T-cell (primary cell): Measurements from ENCODE around the gene PRKD1. TPM values are rescaled to one million over a fixed set of nuclear protein-coding genes. Genes with fewer than 3 reads are reported as not detected.
"Not testable (repeated sequence)": the region's sequence is repeated elsewhere in the genome, so short reads cannot be mapped to it uniquely, and the experiment has no call there.

Source experiments
- ATAC-seq, 4 experiments: fragments of 200-7000 bp in 3 of 4; fragments of 150-1000 bp in 1 of 4; cut with Tn5 transposase; replicated peaks in 1 of 4; 1 replicate in 3 of 4; 2 replicates in 1 of 4; pipeline ENCODE4 v1.10.0; 2021; ENCODE audit warnings: moderate library complexity in 3 of 4, mild to moderate bottlenecking in 2 of 4, moderate number of reproducible peaks in 1 of 4
- CTCF ChIA-PET, 2 donors: fragments of 300-600 bp; sonication (Branson Sonifier 250); formaldehyde crosslinking; loops; one replicate each; lab custom pipeline; 2022; ENCODE audit warnings: antibody characterized with exemption in 2 of 2; lab: Charles Lee
- POLR2A ChIA-PET, 2 donors: fragments of 300-600 bp; sonication (Branson Sonifier 250); formaldehyde crosslinking; loops; one replicate each; lab custom pipeline; 2022; ENCODE audit warnings: antibody characterized with exemption in 2 of 2; lab: Charles Lee
- DNase-seq, 35 experiments: peaks; one replicate each; pipeline versions ENCODE4 v3.0.0 to v3.0.0-alpha.2; 2013 to 2023
- H3K27ac ChIP-seq: one replicate; pipeline ENCODE4 v1.5.1; 2013; ENCODE audit warnings: low read length
- H3K27me3 ChIP-seq, 2 experiments: replicated peaks in 1 of 2; 1 replicate in 1 of 2; 2 replicates in 1 of 2; pipeline versions ENCODE4 v1.6.1 to v1.7.0; 2013; ENCODE audit warnings: low read length in 1 of 2, mixed read lengths in 1 of 2; ENCODE audit not compliant: control insufficient read depth in 2 of 2, insufficient read depth in 2 of 2; ENCODE audit errors: extremely low read depth in 1 of 2
- H3K36me3 ChIP-seq, 2 donors: 1 replicate in 1 of 2; 2 replicates in 1 of 2; pipeline versions ENCODE4 v1.6.1 to v1.7.0; 2013; ENCODE audit warnings: low read length in 1 of 2; ENCODE audit not compliant: control insufficient read depth in 2 of 2, insufficient read depth in 1 of 2; ENCODE audit errors: extremely low read depth in 1 of 2
- H3K4me1 ChIP-seq, 2 experiments: 1 replicate in 1 of 2; 2 replicates in 1 of 2; pipeline versions ENCODE4 v1.6.1 to v1.7.0; 2013; ENCODE audit warnings: low read length in 2 of 2, mixed read lengths in 1 of 2; ENCODE audit not compliant: insufficient read depth in 2 of 2, control insufficient read depth in 1 of 2; ENCODE audit errors: extremely low read depth in 1 of 2
- H3K4me3 ChIP-seq, 2 donors: 1 replicate in 1 of 2; 2 replicates in 1 of 2; pipeline versions ENCODE4 v1.5.1 to v1.7.0; 2013; ENCODE audit warnings: mild to moderate bottlenecking in 2 of 2, low read length in 1 of 2, moderate library complexity in 1 of 2; ENCODE audit not compliant: control insufficient read depth in 1 of 2; ENCODE audit errors: extremely low read depth in 1 of 2
- H3K9me3 ChIP-seq: 2 replicates; pipeline ENCODE4 v1.7.0; 2013
- H3K27ac Mint-ChIP-seq, 2 donors: one replicate each; pipeline ENCODE4 v1.8.0; 2020 to 2021; ENCODE audit warnings: mild to moderate bottlenecking in 2 of 2, mixed read lengths in 2 of 2
- H3K27me3 Mint-ChIP-seq, 2 donors: one replicate each; pipeline ENCODE4 v1.8.0; 2021 to 2022; ENCODE audit warnings: mixed read lengths in 2 of 2
- H3K36me3 Mint-ChIP-seq: one replicate; pipeline ENCODE4 v1.8.0; 2021; ENCODE audit warnings: mixed read lengths
- H3K4me1 Mint-ChIP-seq, 3 donors: one replicate each; pipeline ENCODE4 v1.8.0; 2020 to 2022; ENCODE audit warnings: mixed read lengths in 3 of 3, mild to moderate bottlenecking in 1 of 3
- H3K4me3 Mint-ChIP-seq, 3 donors: one replicate each; pipeline ENCODE4 v1.8.0; 2020 to 2022; ENCODE audit warnings: mild to moderate bottlenecking in 3 of 3, mixed read lengths in 3 of 3, moderate library complexity in 3 of 3
- H3K9me3 Mint-ChIP-seq, 3 donors: one replicate each; pipeline ENCODE4 v1.8.0; 2020 to 2022; ENCODE audit warnings: mixed read lengths in 3 of 3
- WGBS: methylation state at CpG from one replicate; pipeline ENCODE4 v1.1.5; 2013; ENCODE audit warnings: missing lambda C conversion rate; ENCODE audit not compliant: insufficient coverage; 5-methylcytosine and 5-hydroxymethylcytosine counted together
- total RNA-seq, 35 experiments: library from RNA in 6 of 35; stranded (reverse) in 6 of 35; fragments of 120-200 nt in 1 of 35; gene quantifications; one replicate each; pipeline versions ENCODE4 v1.2.1 to v1.2.4 and lab custom pipeline; 2013 to 2026

Gene PRKD1
- total RNA-seq, 5 donors from 2014 or later (not counting 1 experiment from before 2014, with no cell fraction given), result 0.28 to 0.43 TPM; not detected in 3

- no peak for ATAC-seq
- H3K36me3 ChIP-seq, result no peaks in the 10 kb centered on the region
- ChIA-PET POLR2A (no interaction called here), CTCF (no interaction called here)
- no peak overlapping the region for H3K27ac Mint-ChIP-seq
- no peak overlapping the region for H3K27ac ChIP-seq
- H3K27me3 ChIP-seq, result no peaks in the 10 kb centered on the region
- no peaks in the 10 kb centered on the region for H3K9me3 ChIP-seq
- WGBS, result no CpG with 5 or more reads among the region's 2 CpGs
- no peaks in the 10 kb centered on the region for H3K36me3 Mint-ChIP-seq
- DNase-seq, result no peak
- H3K4me3 ChIP-seq, result no peak overlapping the region
- H3K9me3 Mint-ChIP-seq, result peaks cover 0 to 10% (median 10%) of the 10 kb centered on the region in 3 donors
- H3K4me3 Mint-ChIP-seq, result no peak overlapping the region
- no peaks in the 10 kb centered on the region for H3K27me3 Mint-ChIP-seq
- no peaks in the 10 kb centered on the region for H3K4me1 ChIP-seq
- no peaks in the 10 kb centered on the region for H3K4me1 Mint-ChIP-seq
These were observed 65.7 kb downstream of the PRKD1 start for GRCh38 chr14:29861996-29862395.

- Histone ChIP-seq H3K4me3 (no peak overlapping the region), H3K27me3 (no peaks in the 10 kb centered on the region), H3K9me3 (no peaks in the 10 kb centered on the region), H3K27ac (no peak overlapping the region), H3K4me1 (no peaks in the 10 kb centered on the region), H3K36me3 (no peaks in the 10 kb centered on the region)
- DNase-seq (no peak), ATAC-seq (no peak)
- Mint-ChIP-seq H3K27ac (no peak overlapping the region), H3K27me3 (no peaks in the 10 kb centered on the region), H3K36me3 (no peaks in the 10 kb centered on the region), H3K9me3 (peaks cover 12 to 24% (median 14%) of the 10 kb centered on the region in 3 donors), H3K4me1 (no peaks in the 10 kb centered on the region), H3K4me3 (no peak overlapping the region)
- CTCF ChIA-PET, result no interaction called here
- POLR2A ChIA-PET, result no interaction called here
- 22% methylated on average over 3 of the region's 3 CpGs for WGBS
These were observed 69.3 kb downstream of the PRKD1 start for GRCh38 chr14:29858299-29858698.

DNA sequence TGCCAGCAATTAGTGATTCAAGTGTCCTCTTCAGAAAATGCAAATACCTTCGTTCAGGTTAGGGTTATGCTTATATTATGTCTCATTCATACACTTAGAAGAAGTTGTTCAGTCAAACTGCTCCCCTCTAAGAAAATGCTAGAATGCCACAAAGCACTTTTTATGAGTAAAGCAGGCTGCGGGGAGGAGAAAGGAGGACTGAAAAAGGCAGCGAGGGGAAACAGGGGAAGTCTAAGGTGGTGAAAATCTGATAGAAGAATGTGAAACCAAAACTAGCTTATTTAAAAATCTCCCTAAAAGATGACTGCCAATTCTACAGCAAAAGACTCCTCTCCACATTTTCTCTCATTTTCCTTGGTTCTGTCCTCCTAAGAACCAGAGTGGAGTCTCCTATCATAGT, 70.1 kb downstream of the PRKD1 start:
- ATAC-seq, result no peak
- Mint-ChIP-seq H3K27ac (no peak overlapping the region), H3K9me3 (peaks cover 12 to 28% (median 18%) of the 10 kb centered on the region in 3 donors), H3K4me1 (no peaks in the 10 kb centered on the region), H3K36me3 (no peaks in the 10 kb centered on the region), H3K4me3 (no peak overlapping the region), H3K27me3 (no peaks in the 10 kb centered on the region)
- WGBS, result no CpG with 5 or more reads among the region's 3 CpGs
- no peaks in the 10 kb centered on the region for H3K9me3 ChIP-seq
- H3K36me3 ChIP-seq, result no peaks in the 10 kb centered on the region
- CTCF ChIA-PET, result no interaction called here
- H3K4me1 ChIP-seq, result no peaks in the 10 kb centered on the region
- H3K27me3 ChIP-seq, result no peaks in the 10 kb centered on the region
- H3K4me3 ChIP-seq, result no peak overlapping the region
- no peak overlapping the region for H3K27ac ChIP-seq
- POLR2A ChIA-PET, result no interaction called here
- no peak for DNase-seq

- Histone ChIP-seq H3K9me3 (no peaks in the 10 kb centered on the region), H3K4me1 (no peaks in the 10 kb centered on the region), H3K27me3 (no peaks in the 10 kb centered on the region), H3K4me3 (no peak overlapping the region), H3K36me3 (no peaks in the 10 kb centered on the region), H3K27ac (no peak overlapping the region)
- DNase-seq (no peak), ATAC-seq (no peak)
- Mint-ChIP-seq H3K27ac (no peak overlapping the region), H3K27me3 (no peaks in the 10 kb centered on the region), H3K9me3 (peaks cover 15 to 32% (median 22%) of the 10 kb centered on the region in 3 donors), H3K4me3 (no peak overlapping the region), H3K36me3 (no peaks in the 10 kb centered on the region), H3K4me1 (no peaks in the 10 kb centered on the region)
- POLR2A ChIA-PET, result no interaction called here
- CTCF ChIA-PET, result no interaction called here
- 76% methylated on average over 3 of the region's 4 CpGs for WGBS
These were observed 71.1 kb downstream of the PRKD1 start for GRCh38 chr14:29856516-29856915.

GRCh38 chr14:29853691-29854090, 74.0 kb downstream of the PRKD1 start:
- CTCF ChIA-PET, H3K36me3 Mint-ChIP-seq: not testable (repeated sequence)

DNA sequence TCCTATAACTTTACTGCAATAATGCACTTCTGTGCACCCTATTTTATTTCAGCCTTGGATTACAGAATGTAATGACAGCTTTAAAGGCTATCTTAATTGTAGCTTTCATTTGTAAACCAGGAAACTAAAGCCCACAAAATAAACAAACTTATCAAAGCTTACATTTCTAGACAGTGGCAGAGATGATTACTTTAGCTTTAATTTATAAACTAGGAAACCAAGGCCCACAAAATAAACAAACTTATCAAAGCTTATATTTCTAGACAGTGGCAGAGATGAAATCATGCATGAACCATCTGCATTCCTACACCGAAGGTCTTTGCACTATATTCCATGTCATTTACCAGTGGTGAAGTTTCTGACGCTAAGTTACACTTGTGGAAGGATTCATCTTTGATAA, 74.4 kb downstream of the PRKD1 start:
- Mint-ChIP-seq H3K9me3 (peaks cover 22 to 53% (median 33%) of the 10 kb centered on the region in 3 donors), H3K36me3 (no peaks in the 10 kb centered on the region), H3K4me3 (no peak overlapping the region), H3K4me1 (no peaks in the 10 kb centered on the region), H3K27me3 (no peaks in the 10 kb centered on the region), H3K27ac (no peak overlapping the region)
- H3K36me3 ChIP-seq, result no peaks in the 10 kb centered on the region
- no CpG with 5 or more reads among the region's 2 CpGs for WGBS
- no peak for DNase-seq
- H3K4me1 ChIP-seq, result no peaks in the 10 kb centered on the region
- H3K27me3 ChIP-seq, result no peaks in the 10 kb centered on the region
- ChIA-PET POLR2A (no interaction called here), CTCF (no interaction called here)
- no peaks in the 10 kb centered on the region for H3K9me3 ChIP-seq
- no peak overlapping the region for H3K4me3 ChIP-seq
- H3K27ac ChIP-seq, result no peak overlapping the region
- no peak for ATAC-seq

More at GRCh38 chr14:29853691-29854090, 74.0 kb downstream of the PRKD1 start:
- H3K4me1 Mint-ChIP-seq, H3K27ac Mint-ChIP-seq, ATAC-seq, H3K4me3 Mint-ChIP-seq, H3K27me3 ChIP-seq, H3K4me3 ChIP-seq, POLR2A ChIA-PET, H3K36me3 ChIP-seq, DNase-seq, H3K27me3 Mint-ChIP-seq, H3K9me3 ChIP-seq, H3K4me1 ChIP-seq, H3K27ac ChIP-seq: not testable (repeated sequence)
- H3K9me3 Mint-ChIP-seq, result peaks cover 22 to 53% (median 36%) of the 10 kb centered on the region in 3 donors
- WGBS, result no CpG with 5 or more reads among the region's 2 CpGs

- no peak overlapping the region for H3K27ac Mint-ChIP-seq
- Histone ChIP-seq H3K27me3 (no peaks in the 10 kb centered on the region), H3K4me3 (no peak overlapping the region), H3K36me3 (no peaks in the 10 kb centered on the region), H3K27ac (no peak overlapping the region), H3K9me3 (no peaks in the 10 kb centered on the region), H3K4me1 (no peaks in the 10 kb centered on the region)
- CTCF ChIA-PET, result no interaction called here
- POLR2A ChIA-PET, result no interaction called here
- H3K4me3 Mint-ChIP-seq, result no peak overlapping the region
- H3K27me3 Mint-ChIP-seq, result no peaks in the 10 kb centered on the region
- no peaks in the 10 kb centered on the region for H3K36me3 Mint-ChIP-seq
- 68% methylated on average over 3 of the region's 3 CpGs for WGBS
- H3K4me1 Mint-ChIP-seq, result no peaks in the 10 kb centered on the region
- peaks cover 28 to 49% (median 31%) of the 10 kb centered on the region in 3 donors for H3K9me3 Mint-ChIP-seq
- DNase-seq (no peak), ATAC-seq (no peak)
These were observed 76.2 kb downstream of the PRKD1 start for GRCh38 chr14:29851397-29851796.
